Stimulated activated CD8-positive, alpha-beta memory T cell treated with anti-CD3 and anti-CD28 coated beads, Interleukin-4, amount 100 ng/mL, for 4 hours (primary cell): ENCODE results near the gene SMIM3.
"Not testable (repeated sequence)": the region's sequence is repeated elsewhere in the genome, so short reads cannot be mapped to it uniquely, and the experiment has no call there.

Source experiments
- DNase-seq, 2 donors: peaks; one replicate each; pipeline ENCODE4 v3.0.0-alpha.2; 2020; ENCODE audit warnings: low read depth in 2 of 2, low spot score in 1 of 2

Gene SMIM3

GRCh38 chr5:150793423-150793888 is 14.9 kb downstream of the SMIM3 start:
- not testable (repeated sequence) for DNase-seq

GRCh38 chr5:150794927-150795326 is 16.4 kb downstream of the SMIM3 start:
- DNase-seq = no peak

- DNase-seq = no peak
Observed at GRCh38 chr5:150797384-150797783, 18.8 kb downstream of the SMIM3 start.

GRCh38 chr5:150801117-150801927 is 22.8 kb downstream of the SMIM3 start:
- DNase-seq = no peak

GRCh38 chr5:150804388-150804787 is 25.8 kb downstream of the SMIM3 start:
- no peak for DNase-seq

GRCh38 chr5:150809363-150809762 is 30.8 kb downstream of the SMIM3 start:
- DNase-seq = no peak

GRCh38 chr5:150815010-150815409 is 36.5 kb downstream of the SMIM3 start:
- DNase-seq = no peak

GRCh38 chr5:150816946-150817345 is 38.4 kb downstream of the SMIM3 start:
- no peak for DNase-seq

- DNase-seq = no peak
Observed at GRCh38 chr5:150829744-150830143, 51.2 kb downstream of the SMIM3 start.

- not testable (repeated sequence) for DNase-seq
Observed at GRCh38 chr5:150831821-150832220, 53.3 kb downstream of the SMIM3 start.

- no peak for DNase-seq
Observed at GRCh38 chr5:150836064-150836463, 57.5 kb downstream of the SMIM3 start.

- no peak for DNase-seq
Observed at GRCh38 chr5:150836703-150837102, 58.1 kb downstream of the SMIM3 start.

- not testable (repeated sequence) for DNase-seq
Observed at GRCh38 chr5:150845185-150845859, 66.8 kb downstream of the SMIM3 start.

- not testable (repeated sequence) for DNase-seq
Observed at GRCh38 chr5:150846308-150846653, 67.7 kb downstream of the SMIM3 start, which contains the start of gene IRGM. Gene IRGM, plus strand, starts transcription at chr5:150846521. Its CDS starts 1,603 bp downstream, at chr5:150848124.
